Activated CD4-positive, alpha-beta T cell treated with anti-CD3 and anti-CD28 coated beads for 48 hours (primary cell): ENCODE results near the gene NOC2L.

Experiments used
- DNase-seq: peaks from one replicate; pipeline ENCODE4 v3.0.0-alpha.2; 2020

NOC2L gene

GRCh38 chr1:974293-974640 is 15.2 kb upstream of the NOC2L start:
- no peak for DNase-seq

- no peak for DNase-seq
Measured at GRCh38 chr1:973459-974292, 14.6 kb upstream of the NOC2L start.

GRCh38 chr1:972726-973458 is 13.8 kb upstream of the NOC2L start:
- DNase-seq: no peak

- DNase-seq: no peak
Measured at GRCh38 chr1:971751-972506, 12.9 kb upstream of the NOC2L start.

GRCh38 chr1:970973-971730 is 12.1 kb upstream of the NOC2L start:
- DNase-seq: no peak

- DNase-seq: no peak
Measured at GRCh38 chr1:970242-970972, 11.4 kb upstream of the NOC2L start.

- DNase-seq: no peak
Measured at GRCh38 chr1:969260-969855, 10.3 kb upstream of the NOC2L start.

GRCh38 chr1:967466-968343 is 8.6 kb upstream of the NOC2L start:
- DNase-seq: no peak

- DNase-seq: peak; percentile 89
Measured at GRCh38 chr1:966704-967300, 7.7 kb upstream of the NOC2L start.

- DNase-seq: peak; percentile 48
Measured at GRCh38 chr1:966135-966703, 7.2 kb upstream of the NOC2L start, which contains the start of gene PLEKHN1. TSS of gene PLEKHN1 (plus strand) at chr1:966482. CDS start at chr1:966532, 50 bp downstream.

GRCh38 chr1:965526-966134 is 6.6 kb upstream of the NOC2L start:
- no peak for DNase-seq

- DNase-seq: no peak
Measured at GRCh38 chr1:964691-965525, 5.9 kb upstream of the NOC2L start.

- DNase-seq: no peak
Measured at GRCh38 chr1:963746-964525, 4.9 kb upstream of the NOC2L start.

GRCh38 chr1:963301-963651 is 4.2 kb upstream of the NOC2L start:
- no peak for DNase-seq

GRCh38 chr1:962381-963300 is 3.6 kb upstream of the NOC2L start:
- no peak for DNase-seq

GRCh38 chr1:961132-961669 is 2.1 kb upstream of the NOC2L start:
- DNase-seq: no peak
